ENCODE results near the gene IFT27. TPM values are rescaled to one million over a fixed set of nuclear protein-coding genes. Genes with fewer than 3 reads are reported as not detected.

IFT27 gene, protein sequence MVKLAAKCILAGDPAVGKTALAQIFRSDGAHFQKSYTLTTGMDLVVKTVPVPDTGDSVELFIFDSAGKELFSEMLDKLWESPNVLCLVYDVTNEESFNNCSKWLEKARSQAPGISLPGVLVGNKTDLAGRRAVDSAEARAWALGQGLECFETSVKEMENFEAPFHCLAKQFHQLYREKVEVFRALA
- total RNA-seq: 10 to 100 TPM; 14.7 to 20.7 TPM
- 17.0 to 23.2 reads per million in 2 donors for total RNA-seq

DNA sequence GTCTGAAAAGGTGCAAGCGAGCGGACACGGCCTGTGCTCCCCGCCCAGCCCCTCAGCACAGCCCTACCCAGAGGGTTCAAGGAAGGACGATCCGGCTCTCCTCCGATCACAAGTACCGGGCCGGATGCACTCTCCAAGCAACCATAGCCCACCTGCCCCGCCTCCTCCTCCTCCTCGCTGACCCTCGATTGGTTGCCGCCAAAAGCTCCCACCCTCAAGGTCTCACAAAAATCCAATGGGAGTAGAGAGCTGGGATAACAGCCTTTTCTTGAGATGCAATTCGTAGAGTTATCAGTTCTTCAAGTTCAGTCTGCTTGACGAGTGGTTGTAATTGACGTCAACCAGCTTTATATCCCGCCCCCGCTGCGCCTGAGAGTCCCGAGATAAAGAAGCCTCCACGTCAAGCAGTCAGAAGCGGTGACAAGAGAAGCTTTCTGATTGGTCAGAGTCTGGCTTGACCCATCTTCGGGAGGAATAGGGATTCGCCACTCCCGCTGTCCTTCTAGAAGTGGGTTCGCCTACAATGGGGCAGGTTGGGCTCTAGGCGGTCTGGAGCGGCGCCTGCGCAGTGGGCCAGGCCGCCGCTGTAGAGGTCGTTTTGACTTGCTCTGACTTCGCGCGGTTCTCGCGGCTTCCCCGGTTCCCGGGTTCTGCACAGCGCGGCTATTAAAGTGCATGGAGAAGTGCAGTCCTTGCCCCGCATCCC is at the start of gene IFT27:
TSS of gene IFT27 (minus strand) at position 156 of the 706 bp plus-strand sequence. CDS start 412 bp downstream, outside the sequence.
- peak; percentile 86 to 92 (median 86) for DNase-seq
- ATAC-seq: peak; percentile 89

DNA sequence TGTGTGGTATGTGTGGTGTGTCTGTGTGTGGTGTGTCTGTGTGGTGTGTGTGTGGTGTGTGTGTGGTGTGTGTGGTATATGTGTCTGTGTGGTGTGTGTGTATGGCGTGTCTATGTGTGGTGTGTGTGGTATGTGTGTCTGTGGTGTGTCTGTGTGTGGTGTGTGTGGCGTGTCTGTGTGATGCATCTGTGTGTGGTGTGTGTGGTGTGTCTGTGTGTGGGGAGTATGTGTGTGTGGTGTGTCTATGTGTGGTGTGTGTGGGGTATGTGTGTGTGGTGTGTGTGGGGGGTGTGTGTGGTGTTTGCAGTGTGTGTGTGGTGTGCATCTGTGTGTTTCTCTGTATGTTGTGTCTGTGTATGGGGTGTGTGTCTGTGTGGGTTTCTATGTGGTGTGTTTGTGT is 48.7 kb upstream of the IFT27 start:
- Mint-ChIP-seq H3K27me3 (peaks cover 64% of the 10 kb centered on the region), H3K27ac (no peak overlapping the region), H3K4me3 (no peak overlapping the region), H3K4me1 (peaks cover 10% of the 10 kb centered on the region), H3K36me3 (ENCODE audit: low read depth) (peaks cover 5% of the 10 kb centered on the region)
- DNase-seq (no peak), ATAC-seq (no peak)
- no peaks in the 10 kb centered on the region for H3K9me3 ChIP-seq (ENCODE audit: control insufficient read depth, low read length, poor library complexity, severe bottlenecking)

More for the DNA sequence above, at the start of gene IFT27:
- Mint-ChIP-seq H3K27me3 (no peaks in the 10 kb centered on the region), H3K4me1 (peaks cover 20% of the 10 kb centered on the region), H3K36me3 (ENCODE audit: low read depth) (no peaks in the 10 kb centered on the region), H3K27ac (peak within 1 kb of the TSS; percentile 92), H3K4me3 (peak within 1 kb of the TSS; percentile 92)
- H3K9me3 ChIP-seq (ENCODE audit: control insufficient read depth, low read length, poor library complexity, severe bottlenecking): no peaks in the 10 kb centered on the region

DNA sequence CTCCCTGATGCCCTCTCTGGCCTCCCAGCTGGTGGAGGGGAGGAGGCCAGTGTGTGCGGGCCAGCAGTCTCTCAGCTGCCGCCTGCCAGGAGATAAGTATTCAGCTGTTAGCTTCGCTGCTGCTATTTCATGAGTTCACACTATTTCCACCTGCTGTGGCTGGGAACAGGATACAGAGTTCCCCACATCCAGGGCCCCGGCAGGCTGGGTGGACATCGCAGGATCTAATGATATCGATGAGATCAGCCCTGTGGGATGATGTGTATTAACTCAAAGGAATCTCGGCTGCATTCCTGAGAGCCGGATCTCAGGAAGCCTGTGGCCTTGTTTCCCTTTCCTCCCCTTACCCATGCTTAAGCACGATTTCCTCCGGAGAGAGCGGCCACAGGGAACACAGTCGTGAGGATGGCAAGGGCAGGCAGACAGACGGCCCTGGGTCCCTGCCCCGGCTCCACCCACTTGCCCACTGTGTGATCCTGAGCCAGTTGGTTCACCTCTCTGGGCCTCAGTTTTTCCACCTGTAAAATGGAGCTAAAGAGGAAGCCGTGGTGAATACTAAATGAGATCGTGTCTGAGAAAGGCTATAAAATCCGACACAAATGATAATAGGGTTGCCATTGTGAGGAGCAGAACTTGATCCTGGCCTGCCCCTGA is 47.4 kb upstream of the IFT27 start:
- DNase-seq: no peak
- peaks cover 64% of the 10 kb centered on the region for H3K27me3 Mint-ChIP-seq
- H3K27ac Mint-ChIP-seq: no peak overlapping the region
- H3K4me3 Mint-ChIP-seq: no peak overlapping the region
- ATAC-seq: no peak
- peaks cover 6% of the 10 kb centered on the region for H3K4me1 Mint-ChIP-seq
- H3K36me3 Mint-ChIP-seq (ENCODE audit: low read depth): peaks cover 5% of the 10 kb centered on the region
- no peaks in the 10 kb centered on the region for H3K9me3 ChIP-seq (ENCODE audit: control insufficient read depth, low read length, poor library complexity, severe bottlenecking)

DNA sequence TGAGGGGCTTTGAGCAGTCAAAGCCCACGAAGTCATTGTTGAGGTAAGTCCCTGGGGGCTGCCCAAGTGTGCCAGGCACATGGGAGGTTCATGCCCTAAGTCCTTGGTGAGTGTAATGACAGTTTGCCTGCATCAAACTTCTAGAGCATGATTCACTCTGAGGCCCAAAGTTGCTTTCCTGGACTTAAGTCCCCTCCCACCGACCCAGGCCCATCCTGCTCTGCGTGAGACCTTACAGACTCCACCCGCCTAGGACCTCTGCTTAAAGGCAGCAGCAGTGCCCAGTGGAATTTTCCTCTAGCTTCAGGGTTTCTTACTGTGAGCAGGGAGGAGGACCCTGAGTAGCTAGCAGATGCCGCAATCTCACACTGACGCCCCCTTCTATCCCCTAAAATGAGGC is 46.7 kb upstream of the IFT27 start:
- Mint-ChIP-seq H3K4me1 (peaks cover 6% of the 10 kb centered on the region), H3K36me3 (ENCODE audit: low read depth) (peaks cover 5% of the 10 kb centered on the region), H3K27ac (no peak overlapping the region), H3K27me3 (peaks cover 67% of the 10 kb centered on the region), H3K4me3 (no peak overlapping the region)
- DNase-seq (no peak), ATAC-seq (no peak)
- no peaks in the 10 kb centered on the region for H3K9me3 ChIP-seq (ENCODE audit: control insufficient read depth, low read length, poor library complexity, severe bottlenecking)

DNA sequence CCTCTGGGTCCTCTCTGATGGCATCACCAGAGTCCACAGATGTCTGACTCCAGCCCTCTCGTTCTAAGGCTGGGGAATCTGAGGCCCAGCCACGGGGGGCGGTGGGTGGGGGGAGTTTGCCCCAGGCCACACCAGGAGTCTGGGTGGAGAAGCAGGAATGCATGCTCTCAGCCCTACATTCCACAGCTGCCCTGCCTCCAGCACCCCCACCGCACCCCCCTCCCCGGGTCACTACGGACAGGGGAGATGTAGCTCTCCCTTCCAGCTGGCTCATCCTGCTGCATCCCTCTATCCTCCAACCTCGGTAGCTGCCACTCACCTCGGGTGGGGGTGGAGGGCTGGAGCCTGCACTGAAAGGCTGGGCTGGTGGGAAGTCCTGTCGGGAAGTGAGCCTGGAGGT is 43.2 kb upstream of the IFT27 start:
- ATAC-seq (no peak), DNase-seq (no peak)
- peaks cover 85% of the 10 kb centered on the region for H3K27me3 Mint-ChIP-seq
- no peak overlapping the region for H3K4me3 Mint-ChIP-seq
- no peaks in the 10 kb centered on the region for H3K9me3 ChIP-seq (ENCODE audit: control insufficient read depth, low read length, poor library complexity, severe bottlenecking)
- peaks cover 3% of the 10 kb centered on the region for H3K36me3 Mint-ChIP-seq (ENCODE audit: low read depth)
- H3K27ac Mint-ChIP-seq: no peak overlapping the region
- H3K4me1 Mint-ChIP-seq: peaks cover 5% of the 10 kb centered on the region

DNA sequence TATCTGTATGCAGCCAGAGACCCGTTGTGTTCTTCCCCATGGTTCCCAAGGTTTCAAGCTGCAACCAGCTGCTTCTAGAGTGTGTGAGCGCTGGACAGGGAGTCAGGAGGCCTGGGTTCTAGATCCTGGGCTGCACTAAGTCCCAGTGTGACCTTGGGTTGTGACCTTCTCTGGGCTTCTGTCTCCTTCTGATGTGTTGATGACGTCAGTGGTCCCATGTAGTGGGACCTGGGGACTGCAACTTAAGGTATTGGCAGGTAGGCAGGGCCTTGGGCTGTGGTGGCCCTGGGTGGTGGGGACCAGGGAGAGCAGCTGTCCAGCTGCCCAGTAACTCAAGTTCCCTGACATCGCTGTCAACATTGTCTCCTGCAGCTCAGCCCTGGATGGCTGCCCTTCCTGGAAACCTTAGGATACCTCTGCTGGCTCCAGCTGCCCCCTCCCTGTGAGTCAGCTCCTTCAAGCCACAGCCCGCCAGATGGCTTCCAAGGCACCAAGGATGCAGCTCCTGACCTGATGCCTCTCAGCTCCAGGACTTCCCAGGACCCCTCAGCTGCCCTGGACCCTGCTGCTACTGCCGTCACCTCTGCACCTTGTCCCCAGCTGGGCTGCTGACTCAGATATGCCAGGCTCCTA is 42.2 kb upstream of the IFT27 start:
- H3K4me1 Mint-ChIP-seq: peaks cover 5% of the 10 kb centered on the region
- no peaks in the 10 kb centered on the region for H3K9me3 ChIP-seq (ENCODE audit: control insufficient read depth, low read length, poor library complexity, severe bottlenecking)
- H3K27ac Mint-ChIP-seq: no peak overlapping the region
- H3K27me3 Mint-ChIP-seq: peaks cover 85% of the 10 kb centered on the region
- ATAC-seq: no peak
- H3K4me3 Mint-ChIP-seq: no peak overlapping the region
- peaks cover 3% of the 10 kb centered on the region for H3K36me3 Mint-ChIP-seq (ENCODE audit: low read depth)
- no peak for DNase-seq

DNA sequence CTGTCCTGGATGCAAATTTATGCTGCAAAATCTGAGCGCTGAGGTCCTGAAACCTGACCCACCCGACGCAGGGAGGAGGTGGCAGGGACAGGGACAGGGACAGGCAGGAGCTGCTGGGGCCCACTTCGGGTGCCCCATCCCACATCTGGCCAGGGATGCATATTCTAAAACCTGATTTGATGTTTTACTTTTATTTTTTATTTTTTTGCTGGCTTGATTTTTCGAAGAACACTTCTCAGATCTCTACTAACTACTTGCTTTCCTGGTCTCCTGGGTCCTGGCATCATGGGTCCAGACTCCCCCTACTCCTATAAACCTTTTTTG is 41.6 kb upstream of the IFT27 start:
- Mint-ChIP-seq H3K27ac (no peak overlapping the region), H3K4me1 (peaks cover 5% of the 10 kb centered on the region), H3K27me3 (peaks cover 86% of the 10 kb centered on the region), H3K4me3 (peak overlapping the region; percentile 64), H3K36me3 (ENCODE audit: low read depth) (peaks cover 3% of the 10 kb centered on the region)
- ATAC-seq: no peak
- no peaks in the 10 kb centered on the region for H3K9me3 ChIP-seq (ENCODE audit: control insufficient read depth, low read length, poor library complexity, severe bottlenecking)
- no peak for DNase-seq

DNA sequence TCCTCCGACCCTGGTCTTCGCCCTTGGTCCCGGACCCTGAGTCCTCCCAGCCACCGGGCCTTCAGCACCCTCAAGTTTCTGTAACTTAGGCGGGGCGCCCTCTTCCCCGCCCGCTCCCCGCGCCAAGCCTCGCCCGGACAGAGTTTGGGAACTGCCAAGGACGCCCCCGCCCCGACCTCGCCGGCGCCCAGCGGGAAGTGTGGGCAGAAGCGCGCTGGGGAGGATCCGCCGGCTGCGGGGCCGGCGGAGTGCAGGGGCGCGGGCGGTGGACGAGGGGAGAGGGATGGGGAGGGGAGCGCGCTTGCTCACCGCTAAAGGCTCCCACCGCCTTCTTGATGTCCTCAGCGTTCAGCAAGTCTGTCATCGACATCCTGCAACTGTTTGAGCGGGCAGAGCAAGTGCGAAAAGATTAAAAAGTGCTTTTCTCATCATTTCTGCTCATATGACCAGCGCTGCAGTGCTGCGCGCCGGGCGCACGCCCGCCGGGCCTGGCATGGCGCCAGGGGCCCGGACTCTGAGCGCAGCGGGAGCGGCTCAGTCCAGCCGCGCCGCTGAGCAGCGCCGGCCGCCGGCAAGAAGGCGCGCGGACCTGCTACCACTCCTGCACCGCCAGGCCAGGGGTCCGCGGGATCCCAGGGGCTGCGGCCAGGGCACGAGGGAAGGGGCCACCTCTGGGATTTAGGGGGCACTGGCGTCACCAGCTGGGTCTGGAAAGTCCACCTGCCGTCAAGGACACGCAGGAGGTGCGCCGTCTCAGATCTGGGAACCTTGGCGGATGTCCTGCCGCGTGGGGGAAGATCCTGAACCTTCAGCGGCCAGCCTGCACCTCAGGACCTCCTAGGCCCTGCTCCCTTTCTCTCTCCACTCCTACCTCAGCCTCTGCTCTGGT is 41.0 kb upstream of the IFT27 start, which contains the start of gene PVALB:
TSS of gene PVALB (minus strand) at position 400 of the 889 bp plus-strand sequence. CDS start at position 370, 30 bp downstream.
- Mint-ChIP-seq H3K27me3 (peaks cover 86% of the 10 kb centered on the region), H3K4me1 (peaks cover 5% of the 10 kb centered on the region), H3K4me3 (peak within 1 kb of the TSS; percentile 75), H3K36me3 (ENCODE audit: low read depth) (peaks cover 3% of the 10 kb centered on the region), H3K27ac (no peak within 1 kb of the TSS)
- DNase-seq (no peak), ATAC-seq (no peak)
- no peaks in the 10 kb centered on the region for H3K9me3 ChIP-seq (ENCODE audit: control insufficient read depth, low read length, poor library complexity, severe bottlenecking)

DNA sequence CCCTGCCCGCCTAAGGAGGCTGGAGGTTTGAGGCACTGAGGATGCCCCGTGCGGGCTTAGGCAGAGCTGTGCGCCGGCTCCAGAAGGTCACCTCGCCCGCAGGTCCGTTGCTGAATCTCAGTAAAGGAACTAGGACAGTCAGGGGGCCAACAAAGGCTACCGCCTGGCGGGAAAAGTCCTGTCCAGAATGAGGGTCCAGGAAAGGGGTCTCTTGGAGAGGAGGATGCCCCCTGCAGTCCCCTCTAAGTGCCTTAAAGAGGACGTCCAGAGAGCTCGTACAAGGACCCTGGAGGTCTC is 40.4 kb upstream of the IFT27 start:
- Mint-ChIP-seq H3K27me3 (peaks cover 81% of the 10 kb centered on the region), H3K27ac (no peak overlapping the region), H3K4me1 (peaks cover 5% of the 10 kb centered on the region), H3K4me3 (peak overlapping the region; percentile 75), H3K36me3 (ENCODE audit: low read depth) (peaks cover 3% of the 10 kb centered on the region)
- no peaks in the 10 kb centered on the region for H3K9me3 ChIP-seq (ENCODE audit: control insufficient read depth, low read length, poor library complexity, severe bottlenecking)
- ATAC-seq (no peak), DNase-seq (no peak)

DNA sequence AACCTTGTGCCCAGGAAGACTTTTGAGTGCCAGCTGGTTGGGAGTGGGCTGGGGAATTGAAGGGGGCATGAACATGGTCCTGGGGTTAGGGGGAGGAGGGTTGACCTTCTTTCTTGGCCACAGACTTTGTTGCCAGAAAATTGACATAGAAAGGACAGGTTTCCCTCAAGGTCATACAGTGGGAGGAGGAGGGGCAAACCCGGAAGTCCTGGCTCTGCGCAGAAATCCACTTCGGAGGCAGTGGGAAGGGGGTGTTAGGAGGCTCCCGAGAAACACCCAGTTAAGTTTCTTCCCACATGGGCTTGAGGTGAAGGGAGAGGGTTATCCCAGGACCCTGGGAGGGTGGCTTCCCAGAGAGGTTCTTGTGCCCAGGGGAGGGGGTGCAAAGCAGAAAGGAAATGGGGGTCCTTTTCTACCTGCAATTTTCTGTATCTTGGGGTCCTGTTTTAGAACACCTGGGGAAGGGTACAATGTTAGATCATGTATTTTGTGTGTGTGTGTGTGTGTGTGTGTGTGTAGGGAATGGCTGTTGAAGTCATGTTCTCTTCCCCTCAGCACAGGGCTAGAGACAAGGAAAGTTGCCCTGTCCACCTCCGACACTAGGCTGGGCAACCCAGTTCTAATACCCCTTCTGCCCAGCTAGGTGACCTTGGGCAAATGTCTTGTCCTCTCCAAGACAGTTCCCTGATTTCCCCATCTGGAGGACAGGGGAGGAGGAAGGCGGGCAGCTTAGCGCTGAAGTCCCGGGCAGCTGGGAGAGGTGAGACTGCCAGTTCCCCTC is 39.8 kb upstream of the IFT27 start:
- no peak for DNase-seq
- no peaks in the 10 kb centered on the region for H3K9me3 ChIP-seq (ENCODE audit: control insufficient read depth, low read length, poor library complexity, severe bottlenecking)
- H3K36me3 Mint-ChIP-seq (ENCODE audit: low read depth): peaks cover 3% of the 10 kb centered on the region
- peaks cover 5% of the 10 kb centered on the region for H3K4me1 Mint-ChIP-seq
- peaks cover 75% of the 10 kb centered on the region for H3K27me3 Mint-ChIP-seq
- H3K4me3 Mint-ChIP-seq: peak overlapping the region; percentile 75
- no peak for ATAC-seq
- no peak overlapping the region for H3K27ac Mint-ChIP-seq

DNA sequence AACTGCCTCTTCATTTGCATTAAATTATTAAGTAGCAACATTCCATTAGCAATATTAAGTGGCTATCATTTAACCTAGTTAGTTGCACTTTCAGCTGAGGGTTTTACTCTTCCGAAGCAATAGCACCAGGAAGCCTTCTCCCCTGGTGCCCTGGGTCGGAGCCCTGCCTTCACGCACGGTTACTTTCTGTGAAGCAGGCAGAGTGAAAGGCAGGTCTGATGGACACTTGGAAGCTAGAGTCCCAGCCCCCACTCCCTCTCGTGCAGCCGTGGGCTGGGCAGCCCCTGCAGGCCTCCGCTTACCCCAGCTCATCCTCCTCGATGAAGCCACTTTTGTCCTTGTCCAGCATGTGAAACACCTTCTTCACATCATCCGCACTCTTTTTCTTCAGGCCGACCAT is 38.9 kb upstream of the IFT27 start:
- no peak for ATAC-seq
- no peak for DNase-seq
- H3K4me3 Mint-ChIP-seq: no peak overlapping the region
- no peaks in the 10 kb centered on the region for H3K36me3 Mint-ChIP-seq (ENCODE audit: low read depth)
- H3K9me3 ChIP-seq (ENCODE audit: control insufficient read depth, low read length, poor library complexity, severe bottlenecking): no peaks in the 10 kb centered on the region
- H3K27me3 Mint-ChIP-seq: peaks cover 67% of the 10 kb centered on the region
- no peak overlapping the region for H3K27ac Mint-ChIP-seq
- H3K4me1 Mint-ChIP-seq: peaks cover 5% of the 10 kb centered on the region

DNA sequence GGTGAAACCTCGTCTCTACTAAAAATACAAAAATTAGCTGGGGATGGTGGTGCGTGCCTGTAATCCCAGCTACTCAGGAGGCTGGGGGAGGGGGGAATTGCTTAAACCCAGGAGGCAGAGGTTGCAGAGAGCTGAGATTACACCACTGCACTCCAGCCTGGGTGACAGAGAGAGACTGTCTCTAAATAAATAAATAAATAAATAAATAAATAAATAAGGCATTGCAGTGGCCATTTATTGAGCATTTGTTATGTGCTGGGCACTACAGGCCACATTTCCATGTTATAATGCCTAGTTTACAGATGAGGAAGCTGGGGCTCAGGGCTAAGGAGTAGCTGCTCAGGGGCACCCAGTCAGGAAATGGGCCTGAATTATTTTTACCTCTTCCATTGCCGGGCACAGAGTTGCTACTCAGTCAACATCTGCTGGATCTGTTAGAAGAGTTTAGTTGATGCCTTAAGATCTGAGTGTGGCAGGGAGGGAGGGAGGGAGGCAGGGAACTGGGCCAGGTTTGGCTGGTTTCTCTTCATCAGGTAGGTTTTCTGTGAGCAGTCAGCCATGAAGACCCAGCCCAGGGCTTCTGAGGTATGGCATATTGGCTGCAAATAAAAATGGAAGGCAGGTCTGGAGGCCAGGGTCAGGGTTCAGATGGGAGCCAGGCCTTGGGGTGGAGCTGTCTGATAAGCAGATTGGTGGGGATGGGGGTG is 35.3 kb upstream of the IFT27 start:
- no peaks in the 10 kb centered on the region for H3K9me3 ChIP-seq (ENCODE audit: control insufficient read depth, low read length, poor library complexity, severe bottlenecking)
- Mint-ChIP-seq H3K4me3 (no peak overlapping the region), H3K36me3 (ENCODE audit: low read depth) (no peaks in the 10 kb centered on the region), H3K27me3 (peaks cover 35% of the 10 kb centered on the region), H3K4me1 (peaks cover 17% of the 10 kb centered on the region), H3K27ac (no peak overlapping the region)
- DNase-seq (no peak), ATAC-seq (no peak)

Measured in T-helper 17 cell (primary cell).